HG03460 (cell line): Measurements from ENCODE around the gene TRAF3IP3.
"Not testable (repeated sequence)": the region's sequence is repeated elsewhere in the genome, so short reads cannot be mapped to it uniquely, and the experiment has no call there.

Experiments used
- ATAC-seq: cut with Tn5 transposase; IDR thresholded peaks from one replicate; pipeline ENCODE4 v1.9.1; 2021; ENCODE audit not compliant: unreplicated experiment

Gene TRAF3IP3

DNA sequence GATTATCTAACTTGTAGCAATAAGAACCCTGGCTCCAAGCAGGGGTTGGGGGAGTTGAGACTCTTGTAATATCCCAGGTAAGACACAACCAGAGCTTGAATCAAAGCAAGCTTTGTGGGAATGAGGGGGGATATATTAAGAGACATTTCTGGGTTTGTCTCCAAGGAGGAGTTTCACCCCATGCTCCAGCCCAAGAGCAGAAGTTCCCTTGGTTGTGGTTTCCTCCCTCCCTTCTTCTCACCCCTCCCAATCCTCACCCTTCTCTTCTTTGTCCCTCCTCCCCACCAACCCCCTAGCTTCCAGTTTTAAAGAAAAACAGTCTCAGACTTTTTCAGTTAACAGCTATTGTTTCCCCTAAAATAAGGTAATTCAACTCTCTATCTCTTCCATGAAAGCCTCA is 11.9 kb downstream of the TRAF3IP3 start:
- no peak for ATAC-seq

DNA sequence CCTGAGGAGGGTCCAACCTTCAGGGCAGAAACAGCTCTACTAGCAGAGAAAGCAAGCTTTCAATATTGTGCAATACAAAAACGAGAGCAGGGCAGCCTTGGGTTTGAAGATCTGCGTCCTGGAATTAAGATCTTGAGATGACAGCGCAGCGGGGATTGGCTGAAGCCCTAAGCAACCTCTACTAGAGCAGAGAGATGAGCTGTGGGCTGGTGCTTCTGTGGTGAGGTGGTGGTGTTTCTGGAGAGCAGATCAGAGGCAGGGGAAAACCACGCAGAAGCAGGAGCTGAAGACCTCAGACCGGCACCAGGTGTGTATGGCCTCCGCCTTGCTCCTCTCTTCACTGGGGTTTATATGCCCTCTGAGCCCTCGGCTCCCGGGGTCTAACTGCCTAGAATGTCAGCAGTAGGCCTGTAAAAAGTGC is 12.5 kb downstream of the TRAF3IP3 start:
- ATAC-seq = peak; percentile 78

- ATAC-seq = peak; percentile 81
Observed at GRCh38 chr1:209769171-209769904, 13.5 kb downstream of the TRAF3IP3 start.

DNA sequence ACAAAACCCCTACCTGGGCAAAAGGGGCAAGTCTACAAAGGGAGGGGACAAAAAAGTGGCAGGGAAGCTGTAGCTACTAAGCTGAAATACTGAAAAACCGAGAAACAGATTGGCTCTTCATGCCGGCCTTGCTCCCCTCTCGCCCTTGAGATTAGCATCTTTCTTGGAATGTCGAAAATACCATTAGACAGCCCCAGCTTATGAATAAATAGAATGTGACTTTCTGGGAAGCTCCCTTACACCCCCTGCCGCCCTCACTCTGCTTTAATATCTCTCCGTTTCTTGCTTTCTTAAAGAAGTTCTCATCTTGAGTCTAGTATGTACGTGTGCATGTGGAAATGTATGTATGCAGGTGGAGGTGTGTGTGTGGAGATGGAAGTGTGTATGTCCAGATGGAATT is 14.1 kb downstream of the TRAF3IP3 start:
- ATAC-seq = no peak

- ATAC-seq = no peak
Observed at GRCh38 chr1:209770636-209771415, 15.0 kb downstream of the TRAF3IP3 start.

- no peak for ATAC-seq
Observed at GRCh38 chr1:209772126-209772525, 16.3 kb downstream of the TRAF3IP3 start.

DNA sequence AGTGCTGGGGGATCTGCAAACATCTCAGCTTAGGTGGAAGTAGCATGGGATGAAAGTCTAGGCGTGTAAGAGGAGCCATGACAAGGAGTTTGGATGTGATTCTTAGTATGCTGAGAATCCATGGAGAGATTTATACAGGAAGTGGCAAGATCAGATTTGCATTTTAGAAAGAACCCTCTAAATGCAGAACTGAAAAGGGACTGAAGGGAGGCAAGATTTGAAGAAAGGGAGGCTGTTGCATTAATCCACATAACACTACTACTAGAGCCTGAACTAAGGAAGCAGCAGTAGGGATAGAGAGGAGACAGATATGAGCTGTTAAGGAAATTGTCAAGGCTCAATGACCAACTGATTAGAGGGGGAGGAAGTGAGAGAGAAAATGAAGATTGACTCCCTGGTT is 18.7 kb downstream of the TRAF3IP3 start:
- no peak for ATAC-seq

- ATAC-seq = no peak
Observed at GRCh38 chr1:209775678-209776077, 19.8 kb downstream of the TRAF3IP3 start.

GRCh38 chr1:209777587-209777986 is 21.7 kb downstream of the TRAF3IP3 start:
- ATAC-seq = no peak

GRCh38 chr1:209778102-209778501 is 22.2 kb downstream of the TRAF3IP3 start:
- ATAC-seq = no peak

DNA sequence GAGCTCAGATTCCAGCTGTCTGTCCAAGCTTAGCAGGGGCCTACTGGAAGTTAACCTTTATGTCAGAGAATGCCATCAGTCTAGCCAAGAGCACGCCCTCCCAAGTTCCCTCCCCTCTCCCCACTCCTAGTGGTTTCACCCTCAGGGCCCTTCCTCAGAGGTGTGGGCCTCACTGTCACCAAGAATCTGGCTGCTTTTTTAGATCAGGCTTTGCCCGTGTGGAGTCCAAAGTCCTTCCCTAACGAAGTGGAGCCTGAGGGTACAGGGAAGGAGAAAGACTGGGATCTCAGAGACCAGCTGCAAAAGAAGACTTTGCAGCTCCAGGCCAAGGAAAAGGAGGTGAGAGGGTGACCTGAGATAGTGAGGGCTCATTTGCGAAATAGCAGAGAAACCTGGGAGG is 24.4 kb downstream of the TRAF3IP3 start:
- ATAC-seq = no peak

DNA sequence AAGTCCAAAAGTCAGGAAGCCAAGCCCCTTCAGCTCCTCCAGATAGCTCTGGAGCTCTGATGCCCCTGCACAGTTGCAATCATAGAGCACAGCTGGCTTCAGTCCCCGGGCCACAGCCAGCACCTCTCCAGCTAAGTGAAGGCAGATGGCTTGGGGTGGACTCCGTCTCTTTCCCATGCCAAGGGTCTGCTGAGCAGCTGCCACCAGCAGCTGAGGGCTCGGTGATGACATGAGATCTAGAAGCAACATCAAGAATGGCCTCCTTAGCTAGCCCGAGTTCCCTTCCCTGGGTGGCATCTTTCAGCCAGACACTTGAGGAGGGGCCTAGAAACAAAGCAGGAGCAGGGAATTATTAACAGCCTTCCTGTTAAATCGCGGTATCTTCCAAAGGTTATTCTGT is 27.5 kb downstream of the TRAF3IP3 start:
- ATAC-seq = no peak

GRCh38 chr1:209784265-209785169 is 28.7 kb downstream of the TRAF3IP3 start, which contains the start of gene C1orf74:
TSS of gene C1orf74 (minus strand) at chr1:209784559. CDS start at chr1:209783634, 925 bp downstream.
- peak; percentile 99 for ATAC-seq

- ATAC-seq = no peak
Observed at GRCh38 chr1:209785592-209785991, 29.7 kb downstream of the TRAF3IP3 start.

- ATAC-seq = no peak
Observed at GRCh38 chr1:209786146-209786545, 30.3 kb downstream of the TRAF3IP3 start.

GRCh38 chr1:209787551-209787950 is 31.7 kb downstream of the TRAF3IP3 start:
- no peak for ATAC-seq

GRCh38 chr1:209789245-209789644 is 33.4 kb downstream of the TRAF3IP3 start:
- ATAC-seq = no peak

DNA sequence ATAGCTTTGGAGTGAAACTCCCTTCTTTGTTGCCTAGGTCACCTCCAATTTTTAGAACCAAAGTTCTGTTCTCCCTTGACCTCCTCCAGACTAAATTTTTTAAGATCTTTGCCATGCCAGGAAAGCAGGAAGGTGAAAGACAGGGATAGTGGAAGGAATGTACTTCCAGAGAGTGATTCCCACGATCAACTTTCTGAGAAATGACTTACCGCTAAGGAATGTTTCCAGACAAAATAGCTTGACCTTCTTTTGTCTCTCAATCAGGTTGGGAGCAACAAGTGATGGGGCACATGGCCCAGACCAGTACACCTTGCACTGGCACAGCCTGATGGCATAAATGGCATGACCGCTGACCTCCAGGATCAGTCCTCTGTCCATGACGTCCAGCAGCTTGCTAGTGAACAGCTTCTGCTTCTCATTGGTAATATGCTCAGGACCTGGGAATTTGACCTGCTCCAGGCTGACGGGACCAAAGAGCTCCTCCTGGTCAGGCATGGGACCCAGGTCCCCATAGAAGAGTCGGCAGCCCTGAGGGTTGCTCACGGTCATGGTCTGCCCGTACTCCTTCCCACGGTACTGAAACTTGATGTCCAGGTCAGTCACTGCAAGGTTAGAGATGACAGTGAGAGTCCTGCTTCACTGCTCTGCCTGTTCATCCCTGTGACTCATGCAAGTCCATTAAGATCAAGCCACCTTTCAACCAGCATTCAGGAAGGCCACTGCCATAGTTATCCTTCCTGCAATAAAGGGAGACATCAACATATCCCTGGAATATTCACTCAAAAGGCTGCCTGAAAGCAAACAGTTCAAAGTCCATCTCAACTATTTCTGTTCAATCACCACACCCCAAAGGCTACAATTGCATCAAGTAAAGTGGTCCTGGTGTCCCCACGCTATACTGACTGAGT is 34.7 kb downstream of the TRAF3IP3 start:
- no peak for ATAC-seq

- no peak for ATAC-seq
Observed at GRCh38 chr1:209791920-209792319, 36.1 kb downstream of the TRAF3IP3 start.

DNA sequence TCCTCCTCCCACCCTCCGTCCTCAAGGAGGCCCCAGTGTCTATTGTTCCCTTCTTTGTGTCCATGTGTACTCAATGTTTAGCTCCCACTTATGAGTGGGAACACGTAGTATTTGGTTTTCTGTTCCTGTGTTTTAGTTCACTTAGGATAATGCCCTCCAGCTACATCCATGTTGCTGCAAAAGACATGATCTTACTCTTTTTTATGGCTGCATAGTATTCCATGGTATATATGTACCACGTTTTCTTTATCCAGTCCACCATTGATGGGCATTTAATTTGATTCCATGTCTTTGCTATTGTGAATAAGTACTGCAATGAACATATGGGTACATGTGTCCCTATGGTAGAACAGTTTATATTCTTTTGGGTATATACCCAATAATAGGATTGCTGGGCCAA is 37.9 kb downstream of the TRAF3IP3 start:
- not testable (repeated sequence) for ATAC-seq
